B cell (primary cell): ENCODE results near the gene ST8SIA6. TPM values are rescaled to one million over a fixed set of nuclear protein-coding genes. Genes with fewer than 3 reads are reported as not detected.
"Not testable (repeated sequence)": the region's sequence is repeated elsewhere in the genome, so short reads cannot be mapped to it uniquely, and the experiment has no call there.

Experiments
- ATAC-seq: fragments of 200-7000 bp; cut with Tn5 transposase; one replicate; pipeline ENCODE4 v1.10.0; 2021; ENCODE audit warnings: low read depth, mild to moderate bottlenecking, moderate number of reproducible peaks, moderate library complexity
- CTCF ChIA-PET: fragments of 350-600 bp; sonication (Branson Sonifier 250); formaldehyde crosslinking; loops from one replicate; lab custom pipeline; 2021; ENCODE audit warnings: antibody characterized with exemption, inconsistent platforms; lab: Charles Lee
- POLR2A ChIA-PET: fragments of 350-600 bp; sonication (Branson Sonifier 250); formaldehyde crosslinking; loops from one replicate; lab custom pipeline; 2021; ENCODE audit warnings: antibody characterized with exemption; lab: Charles Lee
- DNase-seq: peaks from one replicate; pipeline ENCODE4 v3.0.0; 2013
- H2AFZ ChIP-seq: 2 replicates; pipeline ENCODE4 v1.6.1; 2012; ENCODE audit warnings: mild to moderate bottlenecking, low read depth, low read length; ENCODE audit not compliant: insufficient read depth, poor library complexity, severe bottlenecking
- H3K27ac ChIP-seq, 2 donors: 1 replicate in 1 of 2; 2 replicates in 1 of 2; pipeline ENCODE4 v1.5.1; 2012 to 2013; ENCODE audit warnings: low read length in 2 of 2, mild to moderate bottlenecking in 2 of 2, moderate library complexity in 1 of 2
- H3K27me3 ChIP-seq, 4 experiments: fragments of 200-600 bp in 1 of 4; sonication (generic) in 1 of 4; replicated peaks in 1 of 4; 1 replicate in 2 of 4; 2 replicates in 2 of 4; pipeline versions ENCODE4 v1.6.1 to v1.7.0; 2013 to 2016; ENCODE audit warnings: low read length in 3 of 4, mild to moderate bottlenecking in 2 of 4, mixed read lengths in 1 of 4, moderate library complexity in 1 of 4; ENCODE audit not compliant: insufficient read depth in 4 of 4, control insufficient read depth in 3 of 4; ENCODE audit errors: control extremely low read depth in 1 of 4
- H3K36me3 ChIP-seq, 2 experiments: replicated peaks in 1 of 2; 1 replicate in 1 of 2; 2 replicates in 1 of 2; pipeline versions ENCODE4 v1.6.1 to v1.7.1; 2013; ENCODE audit warnings: low read length in 1 of 2; ENCODE audit not compliant: insufficient read depth in 2 of 2, control insufficient read depth in 1 of 2; ENCODE audit errors: control extremely low read depth in 1 of 2, extremely low read depth in 1 of 2
- H3K4me1 ChIP-seq, 2 donors: fragments of 200-600 bp in 1 of 2; sonication (generic) in 1 of 2; 1 replicate in 1 of 2; 2 replicates in 1 of 2; pipeline versions ENCODE4 v1.5.1 to v1.6.1; 2013 to 2017; ENCODE audit warnings: low read length in 2 of 2; ENCODE audit not compliant: control insufficient read depth in 2 of 2, insufficient read depth in 2 of 2
- H3K4me2 ChIP-seq: replicated peaks from 2 replicates; pipeline ENCODE3; 2012; ENCODE audit warnings: mild to moderate bottlenecking, low read depth, low read length; ENCODE audit not compliant: poor library complexity, severe bottlenecking
- H3K4me3 ChIP-seq, 5 experiments: fragments of 200-600 bp in 1 of 5; sonication (generic) in 1 of 5; 1 replicate in 3 of 5; 2 replicates in 2 of 5; pipeline versions ENCODE4 v1.5.1 to v1.7.0; 2011 to 2016; ENCODE audit warnings: low read length in 4 of 5, mild to moderate bottlenecking in 4 of 5, low read depth in 2 of 5, control low read depth in 1 of 5, moderate library complexity in 1 of 5; ENCODE audit not compliant: insufficient read depth in 1 of 5; ENCODE audit errors: control extremely low read depth in 1 of 5, extremely low read depth in 1 of 5
- H3K79me2 ChIP-seq: fragments of 200-600 bp; sonication (generic); one replicate; pipeline ENCODE4 v1.6.0; 2016; ENCODE audit warnings: low read length; ENCODE audit not compliant: control insufficient read depth, insufficient read depth
- H3K9ac ChIP-seq: fragments of 200-600 bp; sonication (generic); 2 replicates; pipeline ENCODE4 v1.6.1; 2017; ENCODE audit warnings: mild to moderate bottlenecking, low read length, moderate library complexity
- H3K9me3 ChIP-seq, 3 donors: one replicate each; pipeline versions ENCODE4 v1.6.1 to v1.7.1; 2013; ENCODE audit warnings: low read length in 2 of 3; ENCODE audit not compliant: control insufficient read depth in 2 of 3, insufficient read depth in 1 of 3; ENCODE audit errors: control extremely low read depth in 1 of 3
- H4K20me1 ChIP-seq: 2 replicates; pipeline ENCODE4 v1.6.0; 2012; ENCODE audit warnings: mild to moderate bottlenecking, low read length; ENCODE audit not compliant: insufficient read depth, control insufficient read depth, poor library complexity, severe bottlenecking
- H3K27ac Mint-ChIP-seq: one replicate; pipeline ENCODE4 v1.8.0; 2021; ENCODE audit warnings: mixed read lengths
- H3K27me3 Mint-ChIP-seq: one replicate; pipeline ENCODE4 v1.8.0; 2021; ENCODE audit warnings: mixed read lengths
- H3K4me1 Mint-ChIP-seq: one replicate; pipeline ENCODE4 v1.8.0; 2021; ENCODE audit warnings: mixed read lengths
- H3K4me3 Mint-ChIP-seq: one replicate; pipeline ENCODE4 v1.8.0; 2021; ENCODE audit warnings: mixed read lengths
- H3K9me3 Mint-ChIP-seq: one replicate; pipeline ENCODE4 v1.8.0; 2022; ENCODE audit warnings: mixed read lengths; ENCODE audit not compliant: insufficient read depth
- EZH2 ChIP-seq: IDR thresholded peaks from 2 replicates; pipeline ENCODE4 v1.6.1; 2012; ENCODE audit warnings: borderline replicate concordance, low read depth, mild to moderate bottlenecking, moderate library complexity, low read length; ENCODE audit not compliant: insufficient read depth, poor library complexity, severe bottlenecking
- WGBS: methylation state at CpG from one replicate; pipeline ENCODE4 v1.1.5; 2013; ENCODE audit warnings: missing lambda C conversion rate; ENCODE audit not compliant: insufficient coverage; 5-methylcytosine and 5-hydroxymethylcytosine counted together
- intact Hi-C: fragments of 100-400 bp; cut with micrococcal nuclease; formaldehyde crosslinking; loops from one replicate; pipeline ENCODE4 v1.10.0; 2022
- polyA plus RNA-seq: library from polyadenylated mRNA; depleted of rRNA; stranded (reverse); fragments of >200 nt; gene quantifications from 2 replicates; pipeline ENCODE4 v1.2.3, GENCODE V29; 2012
- total RNA-seq, 2 donors: library from RNA; stranded (reverse); fragments of 120-200 nt in 1 of 2; gene quantifications; 1 replicate in 1 of 2; 2 replicates in 1 of 2; pipeline versions ENCODE4 v1.2.3 to v1.2.4, GENCODE V29; 2013 to 2022
- TF ChIP-seq, protein P1 (sequence below): fragments of 200-600 bp; IDR thresholded peaks from one replicate; pipeline ENCODE4 v1.8.0; 2022; ENCODE audit warnings: antibody characterized with exemption, mild to moderate bottlenecking

The ST8SIA6 gene
- total and polyA plus RNA-seq, 2 donors (not counting 1 experiment from before 2014, with no cell fraction given) = 0.04 TPM; not detected in 1

DNA sequence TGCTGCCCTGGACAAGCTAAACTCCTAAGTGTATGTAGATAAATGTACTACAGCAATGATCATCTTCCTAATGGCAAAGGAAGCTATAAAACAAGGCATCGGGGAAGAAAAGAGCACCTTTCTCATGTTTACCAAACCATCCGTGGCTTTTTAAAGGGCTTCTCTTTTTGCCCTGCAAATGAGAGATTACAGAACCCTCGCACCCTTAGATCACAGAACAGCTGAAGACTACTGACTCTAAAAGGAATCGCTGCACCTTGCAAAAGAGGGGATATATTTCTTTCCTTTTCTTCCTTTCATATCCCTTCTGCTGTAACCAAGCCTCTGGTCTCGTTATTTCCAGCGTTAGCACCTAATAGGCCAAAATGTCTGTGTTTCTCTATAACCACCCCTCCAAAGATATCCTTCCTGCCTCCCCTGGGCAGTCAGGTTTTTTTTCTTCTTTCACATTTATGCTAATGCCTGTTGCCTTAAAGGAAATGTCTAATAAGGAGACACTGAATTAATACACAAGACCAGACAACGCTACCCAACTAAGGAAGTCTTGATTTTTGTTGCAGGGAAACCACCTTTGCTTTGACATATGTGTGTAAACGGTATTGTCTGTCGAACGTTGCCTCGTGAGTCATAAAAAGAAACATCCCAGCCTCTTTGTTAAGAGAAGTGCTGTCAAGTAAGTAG is 10.5 kb downstream of the ST8SIA6 start:
- Mint-ChIP-seq H3K27ac (no peak overlapping the region), H3K9me3 (peaks cover 4% of the 10 kb centered on the region), H3K27me3 (peaks cover 46% of the 10 kb centered on the region), H3K4me3 (no peak overlapping the region), H3K4me1 (no peaks in the 10 kb centered on the region)
- Histone ChIP-seq H3K9me3 (peaks cover 0 to 17% (median 2%) of the 10 kb centered on the region in 3 donors), H3K4me2 (no peak overlapping the region), H3K36me3 (no peaks in the 10 kb centered on the region), H2AFZ (no peak overlapping the region), H3K9ac (no peak overlapping the region), H3K27me3 (peaks cover 0 to 12% (median 4%) of the 10 kb centered on the region in 4 experiments), H3K4me1 (no peaks in the 10 kb centered on the region), H4K20me1 (no peaks in the 10 kb centered on the region), H3K27ac (no peak overlapping the region), H3K4me3 (no peak overlapping the region), H3K79me2 (no peaks in the 10 kb centered on the region)
- DNase-seq (no peak), ATAC-seq (no peak)
- WGBS = 0% methylated on average over 4 of the region's 11 CpGs
- no peak for TF ChIP-seq EZH2
- TF ChIP-seq, protein P1, sequence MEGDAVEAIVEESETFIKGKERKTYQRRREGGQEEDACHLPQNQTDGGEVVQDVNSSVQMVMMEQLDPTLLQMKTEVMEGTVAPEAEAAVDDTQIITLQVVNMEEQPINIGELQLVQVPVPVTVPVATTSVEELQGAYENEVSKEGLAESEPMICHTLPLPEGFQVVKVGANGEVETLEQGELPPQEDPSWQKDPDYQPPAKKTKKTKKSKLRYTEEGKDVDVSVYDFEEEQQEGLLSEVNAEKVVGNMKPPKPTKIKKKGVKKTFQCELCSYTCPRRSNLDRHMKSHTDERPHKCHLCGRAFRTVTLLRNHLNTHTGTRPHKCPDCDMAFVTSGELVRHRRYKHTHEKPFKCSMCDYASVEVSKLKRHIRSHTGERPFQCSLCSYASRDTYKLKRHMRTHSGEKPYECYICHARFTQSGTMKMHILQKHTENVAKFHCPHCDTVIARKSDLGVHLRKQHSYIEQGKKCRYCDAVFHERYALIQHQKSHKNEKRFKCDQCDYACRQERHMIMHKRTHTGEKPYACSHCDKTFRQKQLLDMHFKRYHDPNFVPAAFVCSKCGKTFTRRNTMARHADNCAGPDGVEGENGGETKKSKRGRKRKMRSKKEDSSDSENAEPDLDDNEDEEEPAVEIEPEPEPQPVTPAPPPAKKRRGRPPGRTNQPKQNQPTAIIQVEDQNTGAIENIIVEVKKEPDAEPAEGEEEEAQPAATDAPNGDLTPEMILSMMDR = no peak
- ChIA-PET CTCF (no interaction called here), POLR2A (no interaction called here)
- intact Hi-C loops = no loop called here

DNA sequence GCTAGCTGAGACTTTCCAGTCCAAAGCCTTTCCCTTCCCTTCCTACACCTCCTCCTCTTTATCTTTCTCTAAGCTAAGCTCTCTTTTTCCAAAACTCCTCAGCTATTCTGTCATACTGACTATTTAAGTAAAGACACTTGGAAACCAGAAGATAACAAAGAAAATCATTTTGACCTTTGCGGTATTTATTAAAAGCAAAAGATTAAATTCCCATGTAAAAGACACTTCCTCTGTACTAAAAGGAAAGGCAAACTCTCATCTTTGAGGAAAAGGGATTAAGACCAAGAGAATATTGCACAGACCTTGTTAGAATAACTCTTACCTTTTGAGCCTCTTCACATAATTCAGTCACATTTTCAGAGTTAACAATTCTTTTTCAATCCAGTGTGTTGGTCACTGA is 15.8 kb downstream of the ST8SIA6 start:
- TF ChIP-seq, protein P1 = no peak
- no peak for TF ChIP-seq EZH2
- H3K4me3 Mint-ChIP-seq = no peak overlapping the region
- no peaks in the 10 kb centered on the region for H3K4me1 Mint-ChIP-seq
- WGBS = no CpG with 5 or more reads among the region's 1 CpG
- no peaks in the 10 kb centered on the region for H3K36me3 ChIP-seq
- H3K4me2 ChIP-seq = no peak overlapping the region
- H3K27me3 Mint-ChIP-seq = peaks cover 28% of the 10 kb centered on the region
- ChIA-PET POLR2A (no interaction called here), CTCF (interaction anchor here (0.6 kb wide), 1 partner anchor 9 kb away, joined by 4 read pairs; no protein-coding TSS in a partner anchor)
- no peak overlapping the region for H3K27ac Mint-ChIP-seq
- no peak overlapping the region for H3K27ac ChIP-seq
- H3K4me1 ChIP-seq = no peaks in the 10 kb centered on the region
- H4K20me1 ChIP-seq = no peaks in the 10 kb centered on the region
- ATAC-seq = no peak
- H3K79me2 ChIP-seq = no peaks in the 10 kb centered on the region
- H3K9me3 Mint-ChIP-seq = peaks cover 2% of the 10 kb centered on the region
- H3K9ac ChIP-seq = no peak overlapping the region
- H2AFZ ChIP-seq = no peak overlapping the region
- intact Hi-C loops = no loop called here
- H3K9me3 ChIP-seq = peaks cover 0 to 3% (median 0%) of the 10 kb centered on the region in 3 donors
- H3K4me3 ChIP-seq = no peak overlapping the region
- DNase-seq = no peak
- peaks cover 0 to 8% (median 4%) of the 10 kb centered on the region in 4 experiments for H3K27me3 ChIP-seq

- CTCF ChIA-PET, H3K27ac ChIP-seq, intact Hi-C loops: not testable (repeated sequence)
Measured at GRCh38 chr10:17436578-17436977, 17.8 kb downstream of the ST8SIA6 start.

More at GRCh38 chr10:17436578-17436977, 17.8 kb downstream of the ST8SIA6 start:
- POLR2A ChIA-PET, H3K4me3 ChIP-seq, H3K9me3 ChIP-seq, H3K9me3 Mint-ChIP-seq, H3K4me1 ChIP-seq, ATAC-seq, H3K27ac Mint-ChIP-seq, H2AFZ ChIP-seq, H3K27me3 ChIP-seq, H3K4me2 ChIP-seq, H3K4me3 Mint-ChIP-seq, H3K9ac ChIP-seq, DNase-seq, H3K36me3 ChIP-seq, H3K79me2 ChIP-seq, H4K20me1 ChIP-seq, H3K4me1 Mint-ChIP-seq: not testable (repeated sequence)
- H3K27me3 Mint-ChIP-seq = peaks cover 29% of the 10 kb centered on the region
- WGBS = 82% methylated on average over 2 of the region's 2 CpGs
